Type B pancreatic cell (in vitro differentiated cells): ENCODE results near the gene TPCN2. TPM values are rescaled to one million over a fixed set of nuclear protein-coding genes. Genes with fewer than 3 reads are reported as not detected.
A peak's percentile ranks its signal among the peaks of the same experiment; 100 is the strongest.

Experiments used
- DNase-seq: peaks from one replicate; pipeline ENCODE4 v3.0.0; 2021; ENCODE audit warnings: mixed read lengths; ENCODE audit not compliant: unreplicated experiment; ENCODE audit errors: extremely low spot score
- H3K27ac Mint-ChIP-seq: 2 replicates; pipeline ENCODE4 v1.8.0; 2021; ENCODE audit warnings: mild to moderate bottlenecking, mixed read lengths
- H3K27me3 Mint-ChIP-seq: 2 replicates; pipeline ENCODE4 v1.8.0; 2021; ENCODE audit warnings: mixed read lengths
- H3K36me3 Mint-ChIP-seq: 2 replicates; pipeline ENCODE4 v1.8.0; 2021; ENCODE audit warnings: mixed read lengths
- H3K4me1 Mint-ChIP-seq: one replicate; pipeline ENCODE4 v1.8.0; 2021; ENCODE audit warnings: mixed read lengths; ENCODE audit not compliant: unreplicated experiment
- H3K4me3 Mint-ChIP-seq: 2 replicates; pipeline ENCODE4 v1.8.0; 2021; ENCODE audit warnings: mild to moderate bottlenecking, mixed read lengths
- H3K9me3 Mint-ChIP-seq: 2 replicates; pipeline ENCODE4 v1.8.0; 2021; ENCODE audit warnings: mixed read lengths
- total RNA-seq: library from RNA; stranded (reverse); gene quantifications from 2 replicates; pipeline ENCODE4 v1.2.1, GENCODE V29; 2021; ENCODE audit warnings: low replicate concordance
- TF ChIP-seq, protein P1 (sequence below): fragments of 200-600 bp; sonication (generic); conservative IDR thresholded peaks from 2 replicates; pipeline ENCODE4 v1.5.0; 2021; ENCODE audit warnings: antibody characterized with exemption, mild to moderate bottlenecking

TPCN2 gene
- total RNA-seq, 1 donor from 2014 or later, result 19.5 TPM

DNA sequence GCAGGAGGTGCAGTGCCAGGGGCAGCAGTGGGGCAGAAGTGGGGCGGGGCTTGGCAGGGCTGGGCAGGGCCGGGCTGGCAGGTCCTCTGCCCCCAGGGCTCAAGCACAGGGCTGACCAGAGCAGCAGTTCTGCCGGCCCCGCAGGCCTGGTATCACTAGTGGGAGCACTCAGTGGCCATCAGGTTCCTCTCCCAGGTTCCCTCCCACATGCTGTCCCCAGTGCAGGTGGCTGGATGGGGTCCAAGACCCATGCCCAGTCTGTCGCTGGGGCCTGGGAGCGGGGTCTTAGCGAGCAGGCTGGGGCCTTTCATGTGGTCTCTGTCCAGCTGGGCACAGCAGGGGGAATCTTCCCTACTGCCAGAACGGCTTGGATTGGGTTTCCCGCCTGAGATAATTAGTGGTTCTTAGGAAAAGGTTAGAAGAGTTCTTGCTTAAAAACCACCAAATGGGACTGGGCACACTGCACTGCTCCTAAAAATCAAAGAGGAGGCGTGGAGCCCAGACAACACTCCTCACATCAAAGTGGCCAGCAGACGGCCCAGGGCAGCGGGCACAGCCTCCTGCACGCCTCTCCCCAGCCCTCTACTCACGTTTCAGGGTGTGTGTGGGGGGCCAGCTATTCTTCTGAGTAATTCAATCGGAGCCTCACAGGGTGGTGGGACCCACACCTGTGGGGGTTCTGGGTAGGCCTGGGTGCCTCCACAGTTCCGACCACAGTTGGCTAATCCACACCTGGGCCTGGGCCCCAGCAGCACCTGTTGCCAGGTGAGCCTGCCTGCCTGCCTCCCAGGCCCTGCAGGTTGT, 45.6 kb downstream of the TPCN2 start:
- Mint-ChIP-seq H3K36me3 (peaks cover 4% of the 10 kb centered on the region), H3K27ac (peak overlapping the region; percentile 30), H3K9me3 (no peaks in the 10 kb centered on the region), H3K4me1 (peaks cover 5% of the 10 kb centered on the region), H3K27me3 (no peaks in the 10 kb centered on the region), H3K4me3 (no peak overlapping the region)
- TF ChIP-seq, protein P1, sequence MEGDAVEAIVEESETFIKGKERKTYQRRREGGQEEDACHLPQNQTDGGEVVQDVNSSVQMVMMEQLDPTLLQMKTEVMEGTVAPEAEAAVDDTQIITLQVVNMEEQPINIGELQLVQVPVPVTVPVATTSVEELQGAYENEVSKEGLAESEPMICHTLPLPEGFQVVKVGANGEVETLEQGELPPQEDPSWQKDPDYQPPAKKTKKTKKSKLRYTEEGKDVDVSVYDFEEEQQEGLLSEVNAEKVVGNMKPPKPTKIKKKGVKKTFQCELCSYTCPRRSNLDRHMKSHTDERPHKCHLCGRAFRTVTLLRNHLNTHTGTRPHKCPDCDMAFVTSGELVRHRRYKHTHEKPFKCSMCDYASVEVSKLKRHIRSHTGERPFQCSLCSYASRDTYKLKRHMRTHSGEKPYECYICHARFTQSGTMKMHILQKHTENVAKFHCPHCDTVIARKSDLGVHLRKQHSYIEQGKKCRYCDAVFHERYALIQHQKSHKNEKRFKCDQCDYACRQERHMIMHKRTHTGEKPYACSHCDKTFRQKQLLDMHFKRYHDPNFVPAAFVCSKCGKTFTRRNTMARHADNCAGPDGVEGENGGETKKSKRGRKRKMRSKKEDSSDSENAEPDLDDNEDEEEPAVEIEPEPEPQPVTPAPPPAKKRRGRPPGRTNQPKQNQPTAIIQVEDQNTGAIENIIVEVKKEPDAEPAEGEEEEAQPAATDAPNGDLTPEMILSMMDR, result no peak
- DNase-seq, result no peak

DNA sequence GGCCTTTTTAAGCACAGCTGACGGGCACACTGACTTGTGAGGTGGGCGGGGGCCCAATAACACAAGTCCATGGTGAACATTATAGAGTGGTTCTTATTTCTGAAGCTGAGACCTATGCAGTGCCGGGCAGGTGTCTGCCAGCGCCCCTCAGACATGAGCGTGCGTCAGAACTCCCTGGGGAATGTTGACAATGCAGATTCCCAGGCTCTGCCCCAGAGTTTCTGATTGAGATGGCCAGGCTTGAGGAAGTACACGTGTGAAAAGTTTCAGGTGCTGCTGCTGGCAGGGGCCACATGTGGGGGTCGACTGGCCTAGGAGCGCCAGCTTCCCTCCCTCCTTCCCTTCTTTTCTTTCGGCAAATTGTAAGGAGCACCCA, 46.2 kb downstream of the TPCN2 start:
- TF ChIP-seq, protein P1, result no peak
- Mint-ChIP-seq H3K9me3 (no peaks in the 10 kb centered on the region), H3K4me3 (no peak overlapping the region), H3K36me3 (peaks cover 4% of the 10 kb centered on the region), H3K27ac (no peak overlapping the region), H3K4me1 (peaks cover 5% of the 10 kb centered on the region), H3K27me3 (no peaks in the 10 kb centered on the region)
- no peak for DNase-seq

DNA sequence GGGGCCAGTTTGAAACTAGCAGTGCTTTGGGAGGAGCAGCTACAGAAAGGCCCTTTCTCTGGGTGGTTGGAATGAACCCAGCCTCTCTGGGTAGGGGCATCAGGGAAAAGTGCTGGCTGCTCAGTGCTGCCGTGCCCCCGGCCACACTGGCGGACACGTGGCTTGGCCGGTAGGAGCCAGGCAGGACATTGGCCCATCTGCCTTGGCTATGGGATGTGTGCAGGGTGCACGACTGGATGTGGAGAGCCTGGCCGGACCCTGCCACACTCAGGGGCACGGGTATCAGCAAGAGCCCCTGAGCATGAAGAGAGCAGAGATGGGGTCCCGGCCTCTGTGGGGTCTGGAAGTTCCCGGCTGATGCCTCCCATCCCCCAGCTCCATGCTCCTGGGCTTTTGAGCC, 46.6 kb downstream of the TPCN2 start:
- no peaks in the 10 kb centered on the region for H3K9me3 Mint-ChIP-seq
- H3K4me3 Mint-ChIP-seq, result no peak overlapping the region
- DNase-seq, result no peak
- TF ChIP-seq, protein P1, result no peak
- H3K36me3 Mint-ChIP-seq, result peaks cover 4% of the 10 kb centered on the region
- no peak overlapping the region for H3K27ac Mint-ChIP-seq
- H3K27me3 Mint-ChIP-seq, result no peaks in the 10 kb centered on the region
- H3K4me1 Mint-ChIP-seq, result peaks cover 5% of the 10 kb centered on the region

DNA sequence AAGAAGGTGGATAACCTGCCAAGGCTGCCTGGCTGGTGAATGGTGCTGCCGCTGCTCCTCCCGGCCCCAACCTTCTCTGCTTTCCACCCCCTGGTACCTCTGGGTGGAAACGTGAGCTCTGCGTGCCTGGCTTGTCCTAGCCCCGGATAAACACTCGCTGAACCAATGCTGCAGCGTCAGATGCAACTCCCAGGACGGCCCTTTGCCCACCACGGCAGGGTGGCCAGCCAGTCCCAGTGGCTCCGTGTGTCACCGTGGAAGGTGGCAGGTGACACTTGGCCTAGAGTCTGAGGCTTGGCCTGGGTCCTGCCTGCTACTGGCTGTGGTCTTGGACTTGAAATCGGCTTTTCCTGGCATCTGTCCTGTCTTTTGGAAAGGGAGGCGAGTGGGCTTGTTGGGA, 47.7 kb downstream of the TPCN2 start:
- H3K36me3 Mint-ChIP-seq, result peaks cover 4% of the 10 kb centered on the region
- TF ChIP-seq, protein P1, result no peak
- H3K9me3 Mint-ChIP-seq, result no peaks in the 10 kb centered on the region
- no peak for DNase-seq
- H3K27ac Mint-ChIP-seq, result no peak overlapping the region
- no peaks in the 10 kb centered on the region for H3K27me3 Mint-ChIP-seq
- H3K4me3 Mint-ChIP-seq, result no peak overlapping the region
- peaks cover 6% of the 10 kb centered on the region for H3K4me1 Mint-ChIP-seq

DNA sequence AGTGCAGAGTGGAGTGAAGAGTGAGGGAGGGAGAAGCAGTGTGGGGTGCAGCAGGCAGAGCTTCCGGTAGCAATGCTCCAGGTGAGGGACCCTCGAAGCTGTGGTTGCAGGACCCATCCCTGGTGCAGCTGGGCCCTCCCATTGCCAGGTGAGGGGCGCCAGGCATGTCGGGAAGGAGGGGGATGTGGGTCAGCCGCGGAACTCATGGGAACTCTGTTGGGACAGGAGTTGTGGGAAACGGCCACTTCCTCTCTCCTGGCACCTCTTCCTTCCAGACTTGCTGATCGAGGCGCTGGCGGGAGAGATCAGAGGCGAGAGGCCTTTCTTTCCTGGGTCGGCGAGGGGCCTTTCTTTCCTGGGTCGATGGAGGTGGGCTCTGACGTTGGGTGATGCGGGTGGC, 48.5 kb downstream of the TPCN2 start:
- Mint-ChIP-seq H3K9me3 (no peaks in the 10 kb centered on the region), H3K4me1 (peaks cover 9% of the 10 kb centered on the region), H3K4me3 (no peak overlapping the region), H3K27me3 (no peaks in the 10 kb centered on the region), H3K27ac (no peak overlapping the region), H3K36me3 (peaks cover 4% of the 10 kb centered on the region)
- DNase-seq, result no peak
- TF ChIP-seq, protein P1, result no peak
